ENCODE results near the gene DEXI. TPM values are rescaled to one million over a fixed set of nuclear protein-coding genes. Genes with fewer than 3 reads are reported as not detected.

DEXI gene
- total RNA-seq, 2 donors from 2014 or later = 29.8 to 51.1 TPM

GRCh38 chr16:10978124-10978523 lies 35.9 kb upstream of the DEXI start:
- Histone ChIP-seq H3K4me3 (no peak overlapping the region), H3K9me3 (no peaks in the 10 kb centered on the region), H3K27ac (no peak overlapping the region), H3K27me3 (no peaks in the 10 kb centered on the region), H3K4me1 (peaks cover 4% of the 10 kb centered on the region), H3K36me3 (replicated peaks in 1 of 2; ENCODE audit: insufficient read depth in 1 of 2, low read depth in 2 of 2) (no peaks in the 10 kb centered on the region)
- ATAC-seq (no peak), DNase-seq (no peak)
- TF ChIP-seq POLR2A (IDR thresholded peaks at IDR 0.05) = no peak
- TF ChIP-seq, protein P1, sequence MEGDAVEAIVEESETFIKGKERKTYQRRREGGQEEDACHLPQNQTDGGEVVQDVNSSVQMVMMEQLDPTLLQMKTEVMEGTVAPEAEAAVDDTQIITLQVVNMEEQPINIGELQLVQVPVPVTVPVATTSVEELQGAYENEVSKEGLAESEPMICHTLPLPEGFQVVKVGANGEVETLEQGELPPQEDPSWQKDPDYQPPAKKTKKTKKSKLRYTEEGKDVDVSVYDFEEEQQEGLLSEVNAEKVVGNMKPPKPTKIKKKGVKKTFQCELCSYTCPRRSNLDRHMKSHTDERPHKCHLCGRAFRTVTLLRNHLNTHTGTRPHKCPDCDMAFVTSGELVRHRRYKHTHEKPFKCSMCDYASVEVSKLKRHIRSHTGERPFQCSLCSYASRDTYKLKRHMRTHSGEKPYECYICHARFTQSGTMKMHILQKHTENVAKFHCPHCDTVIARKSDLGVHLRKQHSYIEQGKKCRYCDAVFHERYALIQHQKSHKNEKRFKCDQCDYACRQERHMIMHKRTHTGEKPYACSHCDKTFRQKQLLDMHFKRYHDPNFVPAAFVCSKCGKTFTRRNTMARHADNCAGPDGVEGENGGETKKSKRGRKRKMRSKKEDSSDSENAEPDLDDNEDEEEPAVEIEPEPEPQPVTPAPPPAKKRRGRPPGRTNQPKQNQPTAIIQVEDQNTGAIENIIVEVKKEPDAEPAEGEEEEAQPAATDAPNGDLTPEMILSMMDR (IDR thresholded peaks at IDR 0.05) = no peak
- 88 to 91% methylated on average over 6 of the region's 6 CpGs for WGBS, 2 donors
- intact Hi-C loops (cut with DNase I) = no loop called here

DNA sequence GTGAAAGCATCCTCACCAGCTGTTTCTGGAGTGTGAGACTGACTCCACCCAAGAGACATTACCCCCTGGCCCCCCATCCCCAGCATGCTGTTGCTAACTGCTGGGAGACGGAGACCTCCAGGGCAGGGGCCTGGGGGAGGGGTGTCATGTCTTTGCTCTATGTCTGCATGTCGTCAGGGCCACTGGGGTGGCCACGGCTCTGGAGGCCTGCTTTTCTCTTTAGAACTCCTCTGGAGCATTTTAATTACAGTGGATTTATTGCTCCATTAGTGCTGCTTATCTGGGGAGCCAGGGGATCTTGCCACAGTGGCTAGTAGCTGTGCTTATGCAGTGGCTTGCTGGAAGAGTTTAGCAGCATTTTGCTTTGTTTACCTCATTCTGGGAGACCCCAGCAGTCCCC lies 34.4 kb upstream of the DEXI start:
- Histone ChIP-seq H3K9me3 (no peaks in the 10 kb centered on the region), H3K4me1 (peaks cover 4% of the 10 kb centered on the region), H3K27me3 (no peaks in the 10 kb centered on the region), H3K36me3 (replicated peaks in 1 of 2; ENCODE audit: insufficient read depth in 1 of 2, low read depth in 2 of 2) (no peaks in the 10 kb centered on the region), H3K27ac (no peak overlapping the region), H3K4me3 (no peak overlapping the region)
- DNase-seq (no peak), ATAC-seq (no peak)
- intact Hi-C loops (cut with DNase I) = no loop called here
- WGBS, 2 donors = 82% methylated on average over 3 of the region's 3 CpGs; no CpG with 5 or more reads in 1 of the 2 donors
- TF ChIP-seq, protein P1 (IDR thresholded peaks at IDR 0.05) = no peak
- no peak for TF ChIP-seq POLR2A (IDR thresholded peaks at IDR 0.05)

GRCh38 chr16:10972819-10973464 lies 30.7 kb upstream of the DEXI start:
- no peak for ATAC-seq
- WGBS, 2 donors = 88 to 94% methylated on average over 12 of the region's 12 CpGs
- Histone ChIP-seq H3K36me3 (replicated peaks in 1 of 2; ENCODE audit: insufficient read depth in 1 of 2, low read depth in 2 of 2) (peaks cover 0 to 3% of the 10 kb centered on the region in 2 donors), H3K4me3 (no peak overlapping the region), H3K9me3 (no peaks in the 10 kb centered on the region), H3K27ac (no peak overlapping the region), H3K4me1 (peaks cover 4% of the 10 kb centered on the region), H3K27me3 (no peaks in the 10 kb centered on the region)
- no peak for DNase-seq
- TF ChIP-seq, protein P1 (IDR thresholded peaks at IDR 0.05) = no peak
- no peak for TF ChIP-seq POLR2A (IDR thresholded peaks at IDR 0.05)
- intact Hi-C loops (cut with DNase I) = no loop called here

- ATAC-seq (no peak), DNase-seq (no peak)
- Histone ChIP-seq H3K4me1 (peaks cover 11% of the 10 kb centered on the region), H3K27me3 (no peaks in the 10 kb centered on the region), H3K36me3 (replicated peaks in 1 of 2; ENCODE audit: insufficient read depth in 1 of 2, low read depth in 2 of 2) (peaks cover 0 to 3% of the 10 kb centered on the region in 2 donors), H3K4me3 (no peak overlapping the region), H3K27ac (no peak overlapping the region), H3K9me3 (no peaks in the 10 kb centered on the region)
- 36 to 39% methylated on average over 4 of the region's 4 CpGs for WGBS, 2 donors
- TF ChIP-seq POLR2A (IDR thresholded peaks at IDR 0.05) = no peak
- TF ChIP-seq, protein P1 (IDR thresholded peaks at IDR 0.05) = no peak
- intact Hi-C loops (cut with DNase I) = no loop called here
Observed at GRCh38 chr16:10972108-10972818, 30.0 kb upstream of the DEXI start.

Measured in body of pancreas (tissue), 4 donors.